AG09309 (cell line): ENCODE data around the gene TAF4B.
"Not testable (repeated sequence)": the region's sequence is repeated elsewhere in the genome, so short reads cannot be mapped to it uniquely, and the experiment has no call there.

Experiments used
- DNase-seq: peaks from one replicate; pipeline ENCODE4 v3.0.0-alpha.2; 2010; ENCODE audit warnings: low read depth
- H3K4me3 ChIP-seq: 2 replicates; pipeline ENCODE4 v1.5.1; 2011; ENCODE audit warnings: mild to moderate bottlenecking, low read depth, low read length, moderate library complexity; ENCODE audit not compliant: control insufficient read depth
- TF ChIP-seq, protein P1 (sequence below): IDR thresholded peaks from 2 replicates; pipeline ENCODE4 v1.5.1; 2011; ENCODE audit warnings: mild to moderate bottlenecking, low read depth, low read length, inconsistent platforms; ENCODE audit not compliant: insufficient read depth, control insufficient read depth; ENCODE audit errors: missing control alignments

The TAF4B gene

GRCh38 chr18:26367425-26367824 lies 141.2 kb downstream of the TAF4B start:
- H3K4me3 ChIP-seq, result no peak overlapping the region
- TF ChIP-seq, protein P1, sequence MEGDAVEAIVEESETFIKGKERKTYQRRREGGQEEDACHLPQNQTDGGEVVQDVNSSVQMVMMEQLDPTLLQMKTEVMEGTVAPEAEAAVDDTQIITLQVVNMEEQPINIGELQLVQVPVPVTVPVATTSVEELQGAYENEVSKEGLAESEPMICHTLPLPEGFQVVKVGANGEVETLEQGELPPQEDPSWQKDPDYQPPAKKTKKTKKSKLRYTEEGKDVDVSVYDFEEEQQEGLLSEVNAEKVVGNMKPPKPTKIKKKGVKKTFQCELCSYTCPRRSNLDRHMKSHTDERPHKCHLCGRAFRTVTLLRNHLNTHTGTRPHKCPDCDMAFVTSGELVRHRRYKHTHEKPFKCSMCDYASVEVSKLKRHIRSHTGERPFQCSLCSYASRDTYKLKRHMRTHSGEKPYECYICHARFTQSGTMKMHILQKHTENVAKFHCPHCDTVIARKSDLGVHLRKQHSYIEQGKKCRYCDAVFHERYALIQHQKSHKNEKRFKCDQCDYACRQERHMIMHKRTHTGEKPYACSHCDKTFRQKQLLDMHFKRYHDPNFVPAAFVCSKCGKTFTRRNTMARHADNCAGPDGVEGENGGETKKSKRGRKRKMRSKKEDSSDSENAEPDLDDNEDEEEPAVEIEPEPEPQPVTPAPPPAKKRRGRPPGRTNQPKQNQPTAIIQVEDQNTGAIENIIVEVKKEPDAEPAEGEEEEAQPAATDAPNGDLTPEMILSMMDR, result no peak
- no peak for DNase-seq

- no peak for DNase-seq
- H3K4me3 ChIP-seq, result no peak overlapping the region
- TF ChIP-seq, protein P1, result no peak
Measured at GRCh38 chr18:26370037-26370436, 143.8 kb downstream of the TAF4B start.

DNA sequence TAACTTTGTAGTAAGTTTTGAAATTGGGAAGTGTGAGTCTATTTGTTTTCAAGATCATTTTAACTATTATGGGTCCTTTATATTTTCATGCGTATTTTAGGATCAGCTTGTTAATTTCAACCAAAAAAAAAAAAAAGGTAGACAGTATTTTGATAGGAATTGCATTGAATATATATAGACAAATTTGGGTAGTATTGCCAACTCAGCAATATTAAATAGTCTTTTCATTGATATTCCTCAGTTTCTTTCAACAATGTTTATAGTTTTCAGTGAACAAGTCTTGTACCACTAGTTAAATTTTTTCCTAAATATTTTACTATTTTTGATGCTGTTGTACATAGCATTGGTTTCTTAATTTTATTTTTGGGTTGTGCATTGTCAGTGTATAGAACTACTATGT lies 149.9 kb downstream of the TAF4B start:
- TF ChIP-seq, protein P1, result no peak
- no peak for DNase-seq
- H3K4me3 ChIP-seq, result no peak overlapping the region

- TF ChIP-seq, protein P1, result no peak
- no peak for DNase-seq
- H3K4me3 ChIP-seq, result no peak overlapping the region
Measured at GRCh38 chr18:26378701-26379100, 152.5 kb downstream of the TAF4B start.

DNA sequence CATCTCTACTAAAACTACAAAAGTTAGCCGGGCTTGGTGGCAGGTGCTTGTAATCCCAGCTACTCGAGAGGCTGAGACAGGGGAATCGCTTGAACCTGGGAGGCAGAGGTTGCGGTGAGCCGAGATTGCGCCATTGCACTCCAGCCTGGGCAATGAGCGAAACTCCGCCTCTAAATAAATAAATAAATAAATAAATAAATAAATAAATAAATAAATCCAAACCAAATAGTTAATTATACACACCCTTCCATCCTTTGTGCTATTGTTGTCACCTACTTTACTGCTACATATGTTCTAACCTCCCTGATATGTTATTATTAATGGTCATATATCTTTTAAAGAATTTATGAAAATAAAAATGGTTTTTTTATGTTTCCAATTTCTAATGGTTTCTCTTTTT lies 155.3 kb downstream of the TAF4B start:
- not testable (repeated sequence) for H3K4me3 ChIP-seq, DNase-seq

- TF ChIP-seq, protein P1, result peak; percentile 71
- peak; percentile 35 for DNase-seq
- H3K4me3 ChIP-seq, result no peak overlapping the region
Measured at GRCh38 chr18:26383454-26384270, 157.4 kb downstream of the TAF4B start.

DNA sequence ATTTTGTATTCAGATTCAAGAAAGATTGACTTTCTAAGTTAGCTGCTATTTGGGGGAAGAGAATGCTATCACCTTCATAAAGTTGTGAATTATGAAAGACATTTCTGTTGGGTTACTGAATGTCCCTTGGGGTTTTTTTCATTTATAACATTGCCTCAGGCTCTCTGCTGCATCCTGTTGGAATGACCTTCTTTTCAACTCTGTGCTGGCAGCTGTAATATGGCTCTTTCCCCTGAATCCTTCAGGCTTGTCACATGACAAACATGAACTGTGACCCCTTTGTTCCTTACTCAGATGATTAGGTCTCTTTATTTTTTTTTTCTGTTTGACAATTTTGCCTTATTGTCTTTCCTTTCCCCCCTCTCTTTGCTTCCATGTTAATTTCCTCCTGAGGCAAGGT lies 159.8 kb downstream of the TAF4B start:
- TF ChIP-seq, protein P1, result no peak
- no peak overlapping the region for H3K4me3 ChIP-seq
- DNase-seq, result peak; percentile 40
